ENCODE results near the gene PGS1.

PGS1 gene

GRCh38 chr17:78403822-78404221, 25.4 kb downstream of the PGS1 start:
- H3K4me3 ChIP-seq (ENCODE audit: low read depth, low read length) = no peak overlapping the region
- TF ChIP-seq, protein P1, sequence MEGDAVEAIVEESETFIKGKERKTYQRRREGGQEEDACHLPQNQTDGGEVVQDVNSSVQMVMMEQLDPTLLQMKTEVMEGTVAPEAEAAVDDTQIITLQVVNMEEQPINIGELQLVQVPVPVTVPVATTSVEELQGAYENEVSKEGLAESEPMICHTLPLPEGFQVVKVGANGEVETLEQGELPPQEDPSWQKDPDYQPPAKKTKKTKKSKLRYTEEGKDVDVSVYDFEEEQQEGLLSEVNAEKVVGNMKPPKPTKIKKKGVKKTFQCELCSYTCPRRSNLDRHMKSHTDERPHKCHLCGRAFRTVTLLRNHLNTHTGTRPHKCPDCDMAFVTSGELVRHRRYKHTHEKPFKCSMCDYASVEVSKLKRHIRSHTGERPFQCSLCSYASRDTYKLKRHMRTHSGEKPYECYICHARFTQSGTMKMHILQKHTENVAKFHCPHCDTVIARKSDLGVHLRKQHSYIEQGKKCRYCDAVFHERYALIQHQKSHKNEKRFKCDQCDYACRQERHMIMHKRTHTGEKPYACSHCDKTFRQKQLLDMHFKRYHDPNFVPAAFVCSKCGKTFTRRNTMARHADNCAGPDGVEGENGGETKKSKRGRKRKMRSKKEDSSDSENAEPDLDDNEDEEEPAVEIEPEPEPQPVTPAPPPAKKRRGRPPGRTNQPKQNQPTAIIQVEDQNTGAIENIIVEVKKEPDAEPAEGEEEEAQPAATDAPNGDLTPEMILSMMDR (IDR thresholded peaks at IDR 0.05; ENCODE audit: borderline replicate concordance, insufficient read depth, low read depth, low read length) = no peak

GRCh38 chr17:78406396-78406795, 27.9 kb downstream of the PGS1 start:
- TF ChIP-seq, protein P1 (IDR thresholded peaks at IDR 0.05; ENCODE audit: borderline replicate concordance, insufficient read depth, low read depth, low read length) = no peak
- H3K4me3 ChIP-seq (ENCODE audit: low read depth, low read length) = no peak overlapping the region

DNA sequence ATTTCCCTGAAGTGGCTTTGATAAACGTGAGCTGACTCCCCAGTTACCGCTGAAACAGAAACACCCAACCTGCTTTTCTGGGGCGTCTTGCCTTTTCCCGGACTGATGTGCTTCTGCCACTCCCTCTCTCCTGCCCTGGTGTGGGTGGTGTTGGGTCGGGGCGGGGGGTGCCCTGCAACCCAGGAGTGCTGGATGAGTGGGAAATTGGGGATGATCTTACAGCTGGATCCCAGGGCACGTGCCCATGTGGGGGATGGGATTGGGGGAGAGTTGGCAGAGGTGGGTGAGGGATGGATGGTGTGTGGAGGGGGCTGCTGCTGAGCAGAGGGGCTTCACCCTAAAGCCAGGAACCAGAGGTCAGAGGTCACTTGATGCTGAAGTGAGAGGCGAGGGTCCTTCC, 28.5 kb downstream of the PGS1 start:
- TF ChIP-seq, protein P1 (IDR thresholded peaks at IDR 0.05; ENCODE audit: borderline replicate concordance, insufficient read depth, low read depth, low read length) = no peak

GRCh38 chr17:78407387-78408000, 29.0 kb downstream of the PGS1 start:
- no peak overlapping the region for H3K4me3 ChIP-seq (ENCODE audit: low read depth, low read length)
- TF ChIP-seq, protein P1 (IDR thresholded peaks at IDR 0.05; ENCODE audit: borderline replicate concordance, insufficient read depth, low read depth, low read length) = no peak

More for the DNA sequence above, 28.5 kb downstream of the PGS1 start:
- no peak overlapping the region for H3K4me3 ChIP-seq (ENCODE audit: low read depth, low read length)

DNA sequence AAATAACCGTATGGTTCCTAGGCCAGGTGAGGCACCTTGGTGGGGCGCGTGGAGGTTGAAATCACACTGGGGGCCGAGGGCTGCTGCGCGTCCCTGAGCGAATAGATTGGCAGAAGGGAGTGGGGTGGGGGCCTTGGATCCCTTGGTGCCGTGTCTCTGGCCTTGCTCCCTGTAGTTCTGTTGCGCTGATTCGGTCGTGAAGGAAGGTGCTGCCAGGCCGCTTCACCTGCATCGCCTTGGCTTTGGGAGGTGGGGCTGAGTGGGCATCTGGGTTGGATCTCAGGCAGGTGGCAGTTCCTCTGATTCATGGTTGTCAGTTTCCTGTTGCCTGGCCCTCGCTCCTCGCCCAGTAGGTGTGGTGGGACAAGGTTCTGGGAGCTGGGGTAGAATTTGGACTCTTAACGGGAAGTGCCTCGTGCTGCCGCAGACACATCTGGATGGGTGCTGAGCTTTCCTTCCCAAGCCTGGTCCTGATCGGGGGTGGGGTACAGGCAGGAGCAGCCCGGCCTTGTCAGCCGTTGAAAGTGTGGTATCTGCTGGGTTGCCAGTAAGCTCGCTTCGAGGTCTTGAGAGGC, 30.1 kb downstream of the PGS1 start:
- no peak overlapping the region for H3K4me3 ChIP-seq (ENCODE audit: low read depth, low read length)
- TF ChIP-seq, protein P1 (IDR thresholded peaks at IDR 0.05; ENCODE audit: borderline replicate concordance, insufficient read depth, low read depth, low read length) = no peak

- H3K4me3 ChIP-seq (ENCODE audit: low read depth, low read length) = no peak overlapping the region
- TF ChIP-seq, protein P1 (IDR thresholded peaks at IDR 0.05; ENCODE audit: borderline replicate concordance, insufficient read depth, low read depth, low read length) = no peak
These were observed 30.9 kb downstream of the PGS1 start for GRCh38 chr17:78409191-78409928.

Data from GM12875 (cell line).